ENCODE measurements around the gene PCDHGB3. TPM values are rescaled to one million over a fixed set of nuclear protein-coding genes. Genes with fewer than 3 reads are reported as not detected.
"Not testable (repeated sequence)": the region's sequence is repeated elsewhere in the genome, so short reads cannot be mapped to it uniquely, and the experiment has no call there.

Gene PCDHGB3
- total RNA-seq, 1 donor from 2014 or later, result 4.1 TPM

DNA sequence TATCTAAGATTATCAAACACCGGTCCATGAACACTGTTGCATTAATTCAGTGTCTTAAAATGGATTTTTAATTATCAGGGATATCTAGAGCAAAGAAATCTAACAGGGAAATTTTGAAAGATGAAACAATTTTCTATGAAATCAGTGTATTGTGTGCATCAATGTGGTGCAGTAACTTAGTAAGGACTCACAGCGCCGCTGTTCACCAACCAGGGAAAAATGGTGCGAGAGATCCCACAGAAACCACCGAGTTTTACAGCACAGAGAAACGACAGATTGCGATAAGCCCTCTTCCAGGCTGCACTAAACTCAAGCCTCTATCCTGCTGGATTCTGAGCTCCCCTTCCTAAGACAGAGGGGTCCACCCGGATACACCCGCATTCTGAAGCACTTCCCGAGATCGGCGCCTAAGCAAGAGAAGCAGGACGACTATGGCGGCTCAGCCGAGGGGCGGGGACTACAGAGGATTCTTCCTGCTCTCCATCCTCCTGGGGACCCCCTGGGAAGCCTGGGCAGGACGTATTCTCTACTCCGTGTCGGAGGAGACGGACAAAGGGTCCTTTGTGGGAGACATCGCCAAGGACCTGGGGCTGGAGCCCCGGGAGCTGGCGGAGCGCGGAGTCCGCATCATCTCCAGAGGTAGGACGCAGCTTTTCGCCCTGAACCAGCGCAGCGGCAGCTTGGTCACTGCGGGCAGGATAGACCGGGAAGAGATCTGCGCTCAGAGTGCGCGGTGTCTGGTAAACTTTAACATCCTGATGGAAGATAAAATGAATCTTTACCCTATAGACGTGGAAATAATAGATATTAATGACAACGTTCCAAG lies 12.6 kb downstream of the PCDHGB3 start, which contains the start of gene PCDHGA7:
PCDHGA7 (plus strand) TSS at position 274 of the 826 bp plus-strand sequence; CDS start at position 432, 158 bp downstream.
- Mint-ChIP-seq H3K4me3 (ENCODE audit: unreplicated experiment) (peak within 1 kb of the TSS; percentile 89), H3K36me3 (ENCODE audit: low read depth, unreplicated experiment) (peaks cover 52% of the 10 kb centered on the region), H3K27me3 (ENCODE audit: unreplicated experiment) (peaks cover 4% of the 10 kb centered on the region), H3K27ac (ENCODE audit: unreplicated experiment) (no peak within 1 kb of the TSS), H3K9me3 (ENCODE audit: unreplicated experiment) (peaks cover 22% of the 10 kb centered on the region), H3K4me1 (ENCODE audit: unreplicated experiment) (no peaks in the 10 kb centered on the region)
- TF ChIP-seq, protein P1, sequence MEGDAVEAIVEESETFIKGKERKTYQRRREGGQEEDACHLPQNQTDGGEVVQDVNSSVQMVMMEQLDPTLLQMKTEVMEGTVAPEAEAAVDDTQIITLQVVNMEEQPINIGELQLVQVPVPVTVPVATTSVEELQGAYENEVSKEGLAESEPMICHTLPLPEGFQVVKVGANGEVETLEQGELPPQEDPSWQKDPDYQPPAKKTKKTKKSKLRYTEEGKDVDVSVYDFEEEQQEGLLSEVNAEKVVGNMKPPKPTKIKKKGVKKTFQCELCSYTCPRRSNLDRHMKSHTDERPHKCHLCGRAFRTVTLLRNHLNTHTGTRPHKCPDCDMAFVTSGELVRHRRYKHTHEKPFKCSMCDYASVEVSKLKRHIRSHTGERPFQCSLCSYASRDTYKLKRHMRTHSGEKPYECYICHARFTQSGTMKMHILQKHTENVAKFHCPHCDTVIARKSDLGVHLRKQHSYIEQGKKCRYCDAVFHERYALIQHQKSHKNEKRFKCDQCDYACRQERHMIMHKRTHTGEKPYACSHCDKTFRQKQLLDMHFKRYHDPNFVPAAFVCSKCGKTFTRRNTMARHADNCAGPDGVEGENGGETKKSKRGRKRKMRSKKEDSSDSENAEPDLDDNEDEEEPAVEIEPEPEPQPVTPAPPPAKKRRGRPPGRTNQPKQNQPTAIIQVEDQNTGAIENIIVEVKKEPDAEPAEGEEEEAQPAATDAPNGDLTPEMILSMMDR (IDR thresholded peaks at IDR 0.05; ENCODE audit: unreplicated experiment), result no peak
- DNase-seq (ENCODE audit: low spot score), result no peak

DNA sequence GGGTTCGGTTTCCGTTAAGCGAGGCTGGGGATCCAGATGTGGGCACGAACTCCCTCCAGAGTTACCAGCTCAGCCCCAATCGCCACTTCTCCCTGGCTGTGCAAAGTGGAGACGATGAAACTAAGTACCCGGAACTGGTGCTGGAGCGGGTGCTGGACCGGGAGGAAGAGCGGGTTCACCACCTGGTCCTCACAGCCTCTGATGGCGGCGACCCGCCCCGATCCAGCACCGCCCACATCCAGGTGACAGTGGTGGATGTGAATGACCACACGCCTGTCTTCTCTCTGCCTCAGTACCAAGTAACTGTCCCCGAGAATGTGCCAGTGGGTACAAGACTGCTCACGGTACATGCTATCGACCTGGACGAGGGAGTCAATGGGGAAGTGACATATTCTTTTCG lies 13.3 kb downstream of the PCDHGB3 start:
- Mint-ChIP-seq H3K27me3 (ENCODE audit: unreplicated experiment) (peaks cover 4% of the 10 kb centered on the region), H3K27ac (ENCODE audit: unreplicated experiment) (no peak overlapping the region), H3K36me3 (ENCODE audit: low read depth, unreplicated experiment) (peaks cover 54% of the 10 kb centered on the region), H3K4me1 (ENCODE audit: unreplicated experiment) (no peaks in the 10 kb centered on the region), H3K4me3 (ENCODE audit: unreplicated experiment) (peak overlapping the region; percentile 89), H3K9me3 (ENCODE audit: unreplicated experiment) (peaks cover 24% of the 10 kb centered on the region)
- no peak for DNase-seq (ENCODE audit: low spot score)
- TF ChIP-seq, protein P1 (IDR thresholded peaks at IDR 0.05; ENCODE audit: unreplicated experiment), result no peak

DNA sequence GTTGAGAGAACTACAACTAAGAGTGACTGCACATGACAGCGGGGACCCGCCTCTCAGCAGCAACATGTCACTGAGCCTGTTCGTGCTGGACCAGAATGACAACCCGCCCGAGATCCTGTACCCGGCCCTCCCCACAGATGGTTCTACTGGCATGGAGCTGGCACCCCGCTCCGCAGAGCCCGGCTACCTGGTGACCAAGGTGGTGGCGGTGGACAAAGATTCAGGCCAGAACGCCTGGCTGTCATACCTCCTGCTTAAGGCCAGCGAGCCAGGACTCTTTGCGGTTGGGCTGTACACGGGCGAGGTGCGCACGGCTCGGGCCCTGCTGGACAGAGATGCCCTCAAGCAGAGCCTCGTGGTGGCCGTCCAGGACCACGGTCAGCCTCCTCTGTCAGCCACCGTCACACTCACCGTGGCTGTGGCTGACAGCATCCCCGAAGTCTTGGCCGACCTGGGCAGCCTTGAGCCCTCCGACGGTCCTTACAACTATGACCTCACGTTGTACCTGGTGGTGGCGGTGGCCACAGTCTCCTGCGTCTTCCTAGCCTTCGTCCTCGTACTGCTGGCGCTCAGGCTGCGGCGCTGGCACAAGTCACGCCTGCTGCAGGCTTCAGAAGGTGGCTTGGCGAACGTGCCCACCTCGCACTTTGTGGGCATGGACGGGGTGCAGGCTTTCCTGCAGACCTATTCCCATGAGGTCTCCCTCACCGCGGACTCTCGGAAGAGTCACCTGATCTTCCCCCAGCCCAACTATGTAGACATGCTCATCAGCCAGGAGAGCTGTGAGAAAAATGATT lies 14.6 kb downstream of the PCDHGB3 start:
- Mint-ChIP-seq H3K4me1 (ENCODE audit: unreplicated experiment) (no peaks in the 10 kb centered on the region), H3K27ac (ENCODE audit: unreplicated experiment) (no peak overlapping the region), H3K4me3 (ENCODE audit: unreplicated experiment) (peak overlapping the region; percentile 62), H3K36me3 (ENCODE audit: low read depth, unreplicated experiment) (peaks cover 65% of the 10 kb centered on the region), H3K27me3 (ENCODE audit: unreplicated experiment) (peaks cover 4% of the 10 kb centered on the region), H3K9me3 (ENCODE audit: unreplicated experiment) (peaks cover 32% of the 10 kb centered on the region)
- TF ChIP-seq, protein P1 (IDR thresholded peaks at IDR 0.05; ENCODE audit: unreplicated experiment), result no peak
- no peak for DNase-seq (ENCODE audit: low spot score)

DNA sequence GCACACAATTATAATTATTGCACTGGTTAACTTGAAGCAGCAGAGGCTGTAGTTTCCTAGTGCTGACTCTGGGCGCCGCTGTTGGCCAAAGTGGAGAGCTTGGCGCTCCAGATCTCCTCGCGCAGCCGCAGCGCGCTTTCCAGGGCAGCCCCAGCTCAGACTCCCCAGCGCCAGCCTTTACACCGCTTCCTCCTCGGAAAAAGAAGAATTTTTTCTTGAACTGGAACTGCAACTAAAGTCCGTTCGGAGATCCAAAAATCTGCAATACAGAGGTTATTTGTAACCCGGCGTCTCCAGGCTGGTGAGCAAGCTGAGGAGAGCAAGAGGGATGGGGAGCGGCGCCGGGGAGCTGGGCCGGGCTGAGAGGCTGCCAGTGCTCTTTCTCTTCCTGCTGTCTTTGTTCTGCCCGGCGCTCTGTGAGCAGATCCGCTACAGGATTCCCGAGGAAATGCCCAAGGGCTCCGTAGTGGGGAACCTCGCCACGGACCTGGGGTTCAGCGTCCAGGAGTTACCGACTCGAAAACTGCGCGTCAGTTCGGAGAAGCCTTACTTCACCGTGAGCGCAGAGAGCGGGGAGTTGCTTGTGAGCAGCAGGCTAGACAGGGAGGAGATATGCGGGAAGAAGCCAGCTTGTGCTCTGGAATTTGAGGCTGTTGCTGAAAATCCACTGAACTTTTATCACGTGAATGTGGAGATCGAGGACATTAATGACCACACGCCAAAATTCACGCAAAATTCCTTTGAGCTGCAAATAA lies 17.7 kb downstream of the PCDHGB3 start, which contains the start of gene PCDHGB4:
PCDHGB4 (plus strand) TSS at position 142 of the 755 bp plus-strand sequence; CDS start at position 329, 187 bp downstream.
- TF ChIP-seq, protein P1 (IDR thresholded peaks at IDR 0.05; ENCODE audit: unreplicated experiment), result peak; percentile 13
- H3K36me3 Mint-ChIP-seq (ENCODE audit: low read depth, unreplicated experiment), result peaks cover 73% of the 10 kb centered on the region

More for the DNA sequence above, 17.7 kb downstream of the PCDHGB3 start, which contains the start of gene PCDHGB4:
- DNase-seq (ENCODE audit: low spot score), result peak; percentile 47
- Mint-ChIP-seq H3K4me3 (ENCODE audit: unreplicated experiment) (peak within 1 kb of the TSS; percentile 81), H3K9me3 (ENCODE audit: unreplicated experiment) (peaks cover 37% of the 10 kb centered on the region), H3K27ac (ENCODE audit: unreplicated experiment) (peak within 1 kb of the TSS; percentile 48)
- H3K4me1 Mint-ChIP-seq (ENCODE audit: unreplicated experiment); H3K27me3 Mint-ChIP-seq (ENCODE audit: unreplicated experiment): not testable (repeated sequence)

Measured in endothelial cell (in vitro differentiated cells).